Body of pancreas (tissue), 4 donors: Measurements from ENCODE around the gene KLHL40.

Experiments
- POLR2A ChIP-seq, 3 donors: fragments of 450-650 bp; IDR thresholded peaks; one replicate each; pipeline ENCODE4 v1.6.1; 2016; ENCODE audit warnings: antibody characterized with exemption in 3 of 3, mild to moderate bottlenecking in 2 of 3
- TF ChIP-seq, protein P1 (sequence below), 7 experiments: fragments of 450-650 bp in 4 of 7; fragments of 200-600 bp in 3 of 7; sonication (generic) in 3 of 7; IDR thresholded peaks; one replicate each; pipeline ENCODE4 v1.5.1; 2016 to 2019; ENCODE audit warnings: antibody characterized with exemption in 7 of 7

DNA sequence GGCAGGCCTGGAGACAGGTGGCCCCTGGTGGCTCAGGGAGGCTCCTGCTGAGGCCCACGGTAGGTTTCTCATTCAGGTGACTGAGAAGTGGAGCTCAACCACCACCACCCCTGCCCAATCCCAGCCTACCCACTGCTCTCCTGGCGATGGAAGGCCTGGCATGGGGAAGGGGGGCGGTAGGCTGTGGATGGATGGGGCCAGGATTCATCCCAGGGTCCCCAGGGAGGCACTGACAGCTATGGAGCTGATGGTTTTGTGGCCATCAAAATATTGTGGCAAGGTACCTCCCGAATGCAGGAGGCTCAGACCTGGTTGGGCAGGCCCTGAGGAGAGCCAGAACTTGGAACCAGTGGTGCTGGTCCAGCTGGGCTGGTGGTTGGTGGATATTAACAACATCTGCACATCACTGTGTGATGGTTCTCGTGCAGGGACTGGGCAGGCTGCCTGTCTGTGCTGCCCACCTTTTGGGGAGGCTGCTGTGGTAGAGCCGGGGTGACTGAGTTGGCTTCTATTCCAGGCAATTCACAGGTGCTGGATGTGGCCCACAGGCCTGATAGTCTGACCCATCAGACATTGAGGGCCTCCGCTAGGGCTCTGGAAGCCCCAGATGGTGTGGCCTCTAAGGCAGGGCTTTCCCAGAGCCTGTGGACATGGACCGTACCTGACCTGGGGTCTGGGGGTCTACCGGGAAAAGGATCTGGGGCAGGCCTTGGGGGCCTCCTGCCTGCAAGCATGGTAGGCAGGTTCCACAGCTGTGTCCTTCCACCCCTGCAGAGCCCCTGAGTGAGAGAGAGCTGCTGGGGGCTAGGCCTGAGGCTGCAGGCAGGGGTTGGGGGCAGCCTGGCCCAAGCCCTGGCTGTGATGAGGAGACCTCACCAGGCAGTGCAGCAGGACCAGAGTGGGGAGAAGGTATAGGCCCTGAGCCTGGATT, 28.4 kb upstream of the KLHL40 start:
- no peak for TF ChIP-seq POLR2A (IDR thresholded peaks at IDR 0.05)
- TF ChIP-seq, protein P1, sequence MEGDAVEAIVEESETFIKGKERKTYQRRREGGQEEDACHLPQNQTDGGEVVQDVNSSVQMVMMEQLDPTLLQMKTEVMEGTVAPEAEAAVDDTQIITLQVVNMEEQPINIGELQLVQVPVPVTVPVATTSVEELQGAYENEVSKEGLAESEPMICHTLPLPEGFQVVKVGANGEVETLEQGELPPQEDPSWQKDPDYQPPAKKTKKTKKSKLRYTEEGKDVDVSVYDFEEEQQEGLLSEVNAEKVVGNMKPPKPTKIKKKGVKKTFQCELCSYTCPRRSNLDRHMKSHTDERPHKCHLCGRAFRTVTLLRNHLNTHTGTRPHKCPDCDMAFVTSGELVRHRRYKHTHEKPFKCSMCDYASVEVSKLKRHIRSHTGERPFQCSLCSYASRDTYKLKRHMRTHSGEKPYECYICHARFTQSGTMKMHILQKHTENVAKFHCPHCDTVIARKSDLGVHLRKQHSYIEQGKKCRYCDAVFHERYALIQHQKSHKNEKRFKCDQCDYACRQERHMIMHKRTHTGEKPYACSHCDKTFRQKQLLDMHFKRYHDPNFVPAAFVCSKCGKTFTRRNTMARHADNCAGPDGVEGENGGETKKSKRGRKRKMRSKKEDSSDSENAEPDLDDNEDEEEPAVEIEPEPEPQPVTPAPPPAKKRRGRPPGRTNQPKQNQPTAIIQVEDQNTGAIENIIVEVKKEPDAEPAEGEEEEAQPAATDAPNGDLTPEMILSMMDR (IDR thresholded peaks at IDR 0.05): no peak
